ENCODE results near the gene NPBWR2. TPM values are rescaled to one million over a fixed set of nuclear protein-coding genes. Genes with fewer than 3 reads are reported as not detected.

The NPBWR2 gene
- total and polyA plus RNA-seq, 2 experiments from 2014 or later, result not detected

GRCh38 chr20:64055893-64056638, 51.3 kb downstream of the NPBWR2 start:
- H3K27ac ChIP-seq (ENCODE audit: low read depth), result no peak overlapping the region
- H3K4me2 ChIP-seq, result no peak overlapping the region

More at GRCh38 chr20:64055893-64056638, 51.3 kb downstream of the NPBWR2 start:
- H3K4me3 Mint-ChIP-seq, result no peak overlapping the region
- H3K9me3 Mint-ChIP-seq, result no peaks in the 10 kb centered on the region
- no peaks in the 10 kb centered on the region for H3F3A ChIP-seq (replicated peaks; ENCODE audit: low read depth)
- no peaks in the 10 kb centered on the region for H3K9me2 ChIP-seq (ENCODE audit: insufficient read depth)
- no peak for TF ChIP-seq ZNF114 (CRISPR knock-in tag; IDR thresholded peaks at IDR 0.05)
- TF ChIP-seq EZH2phosphoT487 (IDR thresholded peaks at IDR 0.05; ENCODE audit: unreplicated experiment), result no peak
- no peak for TF ChIP-seq ZNF331 (CRISPR knock-in tag; IDR thresholded peaks at IDR 0.05; ENCODE audit: low read depth)
- TF ChIP-seq ZNF462 (CRISPR knock-in tag; IDR thresholded peaks at IDR 0.05), result no peak
- ATAC-seq (no peak), DNase-seq (ENCODE audit: low spot score) (peak; percentile 26)
- peaks cover 27% of the 10 kb centered on the region for H3K27me3 Mint-ChIP-seq (ENCODE audit: insufficient read depth, low read depth, poor library complexity)
- H3K36me3 ChIP-seq (ENCODE audit: insufficient read depth), result no peaks in the 10 kb centered on the region
- H3K27ac Mint-ChIP-seq, result no peak overlapping the region
- peaks cover 32% of the 10 kb centered on the region for H3K4me1 Mint-ChIP-seq
- no peaks in the 10 kb centered on the region for H3K79me2 ChIP-seq (replicated peaks; ENCODE audit: insufficient read depth)
- no peaks in the 10 kb centered on the region for H3K36me3 Mint-ChIP-seq (ENCODE audit: low read depth)
- peaks cover under 1% of the 10 kb centered on the region; the same call in 1 of the 2 replicates for H3K27me3 ChIP-seq (ENCODE audit: insufficient read depth)
- H2AFZ ChIP-seq, result no peak overlapping the region
- H4K20me1 ChIP-seq (replicated peaks; ENCODE audit: insufficient read depth), result no peaks in the 10 kb centered on the region
- H3K4me3 ChIP-seq, result no peak overlapping the region
- peaks cover 6% of the 10 kb centered on the region; the same call in 1 of the 2 replicates for H3K4me1 ChIP-seq (ENCODE audit: insufficient read depth)

Measured in GM23338 (cell line).